Erythroblast (primary cell): ENCODE data around the gene RNF114.

Source experiments
- GATA1 ChIP-seq: IDR thresholded peaks from 2 replicates; pipeline ENCODE4 v1.6.1; 2011; ENCODE audit warnings: low read depth, mild to moderate bottlenecking, control low read depth, low read length, moderate library complexity
- POLR2A ChIP-seq: IDR thresholded peaks from 2 replicates; pipeline ENCODE4 v1.6.1; 2011; ENCODE audit warnings: mild to moderate bottlenecking, low read length

DNA sequence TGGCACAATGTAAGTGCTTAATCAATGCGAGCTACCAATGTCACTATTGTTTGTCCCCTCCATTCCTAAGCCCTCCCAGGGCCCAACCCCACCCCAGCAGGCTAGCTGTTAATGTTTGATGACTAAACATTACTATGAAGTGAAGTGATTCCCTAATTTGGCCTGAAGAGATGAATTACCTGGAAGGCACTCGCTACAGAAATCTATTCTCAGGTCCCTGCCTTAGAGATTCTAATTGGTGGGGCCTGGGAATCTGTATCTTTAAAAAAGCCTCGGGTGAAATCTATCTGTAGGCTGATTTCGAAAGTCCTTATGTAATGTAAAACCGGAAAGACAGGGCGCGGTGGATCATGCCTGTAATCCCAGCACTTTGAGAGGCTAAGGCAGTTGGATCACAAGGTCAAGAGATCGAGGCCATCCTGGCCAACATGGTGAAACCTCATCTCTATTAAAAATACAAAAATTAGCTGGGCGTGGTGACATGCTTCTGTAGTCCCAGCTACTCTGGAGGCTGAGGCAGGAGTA is 29.6 kb downstream of the RNF114 start:
- TF ChIP-seq POLR2A: no peak
- TF ChIP-seq GATA1: no peak
